Measurements from ENCODE around the gene STK24.

Gene STK24

DNA sequence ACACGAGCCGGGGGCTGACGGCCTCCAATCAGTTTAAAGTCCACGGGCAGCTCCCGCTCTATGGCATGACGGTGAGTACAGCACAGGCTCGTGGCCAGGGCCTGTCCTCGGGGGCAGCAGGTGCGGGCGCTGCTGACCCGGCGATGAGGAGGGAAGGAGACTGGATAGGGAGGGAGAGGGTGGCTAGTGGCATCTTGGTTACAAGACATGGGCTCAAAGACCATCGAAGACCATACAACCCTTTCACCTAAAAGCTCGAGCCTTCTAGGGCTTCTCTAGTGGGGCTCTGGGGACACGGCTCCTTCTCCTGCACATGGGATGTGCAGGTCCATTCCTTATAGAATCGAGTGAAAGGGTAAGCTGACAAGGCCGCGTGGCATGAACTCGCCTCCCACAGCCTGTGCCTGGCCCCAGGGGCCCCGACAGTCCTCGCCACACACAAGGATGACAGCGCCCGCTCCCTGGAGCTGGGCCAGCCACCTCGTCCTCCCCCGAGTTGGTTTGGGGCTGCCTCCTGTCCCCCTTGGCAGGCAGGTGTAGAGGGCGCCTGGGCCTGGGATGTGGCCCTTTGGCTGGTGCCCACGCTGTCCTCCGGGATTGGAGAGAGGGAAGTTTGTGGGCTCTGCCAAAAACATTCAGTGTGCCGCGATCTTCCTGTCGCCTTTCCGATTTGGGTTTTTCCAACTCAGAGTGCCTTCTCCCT, 137.6 kb downstream of the STK24 start:
- TF ChIP-seq, protein P1, sequence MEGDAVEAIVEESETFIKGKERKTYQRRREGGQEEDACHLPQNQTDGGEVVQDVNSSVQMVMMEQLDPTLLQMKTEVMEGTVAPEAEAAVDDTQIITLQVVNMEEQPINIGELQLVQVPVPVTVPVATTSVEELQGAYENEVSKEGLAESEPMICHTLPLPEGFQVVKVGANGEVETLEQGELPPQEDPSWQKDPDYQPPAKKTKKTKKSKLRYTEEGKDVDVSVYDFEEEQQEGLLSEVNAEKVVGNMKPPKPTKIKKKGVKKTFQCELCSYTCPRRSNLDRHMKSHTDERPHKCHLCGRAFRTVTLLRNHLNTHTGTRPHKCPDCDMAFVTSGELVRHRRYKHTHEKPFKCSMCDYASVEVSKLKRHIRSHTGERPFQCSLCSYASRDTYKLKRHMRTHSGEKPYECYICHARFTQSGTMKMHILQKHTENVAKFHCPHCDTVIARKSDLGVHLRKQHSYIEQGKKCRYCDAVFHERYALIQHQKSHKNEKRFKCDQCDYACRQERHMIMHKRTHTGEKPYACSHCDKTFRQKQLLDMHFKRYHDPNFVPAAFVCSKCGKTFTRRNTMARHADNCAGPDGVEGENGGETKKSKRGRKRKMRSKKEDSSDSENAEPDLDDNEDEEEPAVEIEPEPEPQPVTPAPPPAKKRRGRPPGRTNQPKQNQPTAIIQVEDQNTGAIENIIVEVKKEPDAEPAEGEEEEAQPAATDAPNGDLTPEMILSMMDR (IDR thresholded peaks at IDR 0.05; ENCODE audit: control insufficient read depth, insufficient read depth, low read depth, low read length, missing control alignments), result no peak
- no peak overlapping the region for H3K4me3 ChIP-seq (ENCODE audit: control insufficient read depth, low read depth, low read length)
- no peak for DNase-seq (ENCODE audit: low read depth)

DNA sequence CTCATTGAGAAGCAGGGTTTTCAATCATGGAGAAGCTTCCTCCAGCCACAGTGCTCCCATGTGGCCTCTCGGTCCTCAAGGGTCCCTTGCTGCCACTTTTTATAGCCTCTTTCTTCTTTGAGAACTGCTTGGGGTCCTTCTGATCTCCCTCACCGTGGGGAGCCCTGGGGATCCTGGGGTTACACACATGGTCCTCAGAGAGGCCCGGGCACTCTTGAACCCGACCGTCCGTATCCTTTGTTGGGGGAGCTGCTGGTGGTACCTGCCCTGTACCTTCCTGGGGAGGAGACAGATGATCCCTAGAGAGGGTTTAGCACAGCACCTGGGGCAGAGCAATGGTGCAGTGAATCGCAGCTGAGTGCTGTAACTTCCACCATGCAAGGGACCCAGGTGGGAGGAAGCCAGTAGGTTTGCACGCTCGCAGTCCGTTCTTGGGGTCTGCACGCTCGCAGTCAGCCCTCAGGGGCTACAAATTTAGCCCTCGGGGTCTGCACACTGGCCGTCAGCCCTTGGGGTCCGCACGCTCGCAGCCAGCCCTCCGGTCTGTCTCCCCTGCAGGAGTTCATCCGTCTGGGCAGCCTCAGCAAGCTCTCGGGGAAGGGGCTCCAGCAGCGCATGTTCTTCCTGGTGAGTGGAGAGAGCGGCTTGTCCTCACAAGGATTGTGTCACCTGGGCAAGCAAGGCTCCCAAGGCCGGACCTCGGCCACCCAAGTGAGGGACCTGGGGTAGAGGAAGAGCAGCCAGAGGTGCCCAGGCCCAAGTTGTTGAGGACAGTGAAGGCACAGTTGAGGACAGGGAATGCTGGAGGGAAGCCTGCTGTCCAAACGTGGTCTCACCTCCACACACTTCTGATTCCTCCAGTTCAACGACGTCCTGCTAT, 138.4 kb downstream of the STK24 start:
- TF ChIP-seq, protein P1 (IDR thresholded peaks at IDR 0.05; ENCODE audit: control insufficient read depth, insufficient read depth, low read depth, low read length, missing control alignments), result no peak
- DNase-seq (ENCODE audit: low read depth), result no peak

DNA sequence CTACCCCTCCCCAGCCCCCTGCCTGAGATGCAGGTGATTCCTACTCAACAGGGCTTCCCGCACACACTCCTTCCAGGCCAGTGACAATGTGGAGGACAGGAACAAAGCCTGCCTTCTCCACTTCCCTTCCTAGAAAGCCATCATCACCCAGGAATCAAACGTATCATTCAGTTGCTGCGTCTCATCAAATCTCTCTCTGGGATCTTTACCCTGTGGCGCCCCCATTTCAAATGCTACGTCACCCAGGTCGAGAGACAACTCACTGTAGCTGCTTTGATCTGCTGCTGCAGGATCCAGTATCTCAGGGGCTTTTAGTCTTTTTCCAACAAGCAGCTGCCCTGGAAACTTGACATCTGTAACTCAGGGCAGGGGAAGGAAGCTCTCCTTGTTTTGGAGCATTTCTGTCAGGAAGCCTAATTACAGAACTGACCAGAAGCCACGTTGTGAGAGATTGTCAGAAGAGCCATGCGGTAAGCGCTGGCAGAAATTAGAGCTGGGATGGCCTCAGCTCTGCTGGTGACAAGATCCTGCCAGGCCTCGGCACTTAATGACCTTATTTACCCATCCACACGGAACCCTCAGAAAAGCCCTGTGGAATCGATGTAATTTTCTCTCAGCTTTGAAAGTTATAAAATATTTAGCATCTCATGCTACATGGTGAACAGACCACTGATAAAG, 140.5 kb downstream of the STK24 start:
- TF ChIP-seq, protein P1 (IDR thresholded peaks at IDR 0.05; ENCODE audit: control insufficient read depth, insufficient read depth, low read depth, low read length, missing control alignments), result no peak
- no peak for DNase-seq (ENCODE audit: low read depth)
- no peak overlapping the region for H3K4me3 ChIP-seq (ENCODE audit: control insufficient read depth, low read depth, low read length)

More for the DNA sequence above, 138.4 kb downstream of the STK24 start:
- H3K4me3 ChIP-seq (ENCODE audit: control insufficient read depth, low read depth, low read length), result no peak overlapping the region

DNA sequence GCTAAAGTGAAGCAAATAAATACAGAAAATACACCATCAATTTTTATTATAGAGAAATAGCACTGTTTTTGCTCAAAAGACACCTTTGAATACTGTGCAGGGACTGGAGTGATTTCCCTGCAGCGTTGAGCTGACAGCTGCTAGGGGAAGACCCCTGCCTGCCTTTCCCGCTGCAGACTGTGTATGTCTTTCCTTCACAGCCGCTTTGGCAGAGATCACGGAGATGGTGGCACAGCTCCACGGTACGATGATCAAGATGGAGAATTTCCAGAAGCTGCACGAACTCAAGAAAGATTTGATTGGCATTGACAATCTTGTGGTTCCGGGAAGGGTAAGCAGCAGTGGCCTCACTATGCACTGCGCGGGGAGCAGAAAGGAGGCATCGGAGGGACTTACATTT, 141.5 kb downstream of the STK24 start:
- H3K4me3 ChIP-seq (ENCODE audit: control insufficient read depth, low read depth, low read length), result no peak overlapping the region
- DNase-seq (ENCODE audit: low read depth), result no peak
- TF ChIP-seq, protein P1 (IDR thresholded peaks at IDR 0.05; ENCODE audit: control insufficient read depth, insufficient read depth, low read depth, low read length, missing control alignments), result no peak

DNA sequence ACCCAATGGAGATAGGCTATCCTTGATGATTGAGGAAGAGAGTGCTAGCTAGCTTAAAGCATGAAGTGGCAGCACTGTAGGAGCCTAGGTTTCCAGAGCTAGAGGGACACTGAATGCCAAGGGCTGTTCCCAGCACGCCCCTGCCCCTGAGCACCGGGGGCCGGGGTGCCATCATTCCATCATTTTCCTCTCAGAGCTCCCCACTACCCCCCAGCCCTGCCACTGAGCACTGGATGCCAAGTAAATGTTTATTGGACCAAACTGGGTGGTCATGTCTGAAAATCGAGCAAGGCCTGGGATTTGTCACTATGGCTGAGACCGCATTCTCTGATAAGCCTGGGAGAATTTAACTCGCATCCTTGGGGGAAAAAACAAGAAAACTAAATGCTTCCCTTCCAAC, 142.8 kb downstream of the STK24 start:
- no peak for DNase-seq (ENCODE audit: low read depth)
- TF ChIP-seq, protein P1 (IDR thresholded peaks at IDR 0.05; ENCODE audit: control insufficient read depth, insufficient read depth, low read depth, low read length, missing control alignments), result no peak
- H3K4me3 ChIP-seq (ENCODE audit: control insufficient read depth, low read depth, low read length), result no peak overlapping the region

DNA sequence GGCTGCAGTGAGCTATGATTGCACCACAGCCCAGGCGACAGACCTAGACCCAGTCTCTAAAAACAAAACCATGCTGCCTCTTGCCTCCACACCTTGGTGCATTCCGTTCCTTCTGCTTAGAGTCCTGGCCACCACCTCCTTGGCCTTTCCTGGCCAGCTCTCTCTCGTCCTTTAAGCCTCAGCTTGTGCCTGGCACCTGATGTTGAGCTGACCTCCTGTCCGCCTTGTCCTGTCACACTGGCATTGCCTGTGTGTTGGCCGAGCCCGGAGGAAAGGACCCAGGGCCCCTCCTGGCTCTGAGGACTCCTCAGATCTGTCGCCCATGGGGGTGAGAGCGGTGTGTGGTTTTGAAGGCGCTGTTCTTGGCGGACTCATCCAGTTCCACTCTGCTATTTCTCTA, 143.3 kb downstream of the STK24 start:
- TF ChIP-seq, protein P1 (IDR thresholded peaks at IDR 0.05; ENCODE audit: control insufficient read depth, insufficient read depth, low read depth, low read length, missing control alignments), result no peak
- no peak overlapping the region for H3K4me3 ChIP-seq (ENCODE audit: control insufficient read depth, low read depth, low read length)
- no peak for DNase-seq (ENCODE audit: low read depth)
